K562 (cell line): ENCODE measurements around the gene DHRS2.

Source experiments
- CEBPG ChIP-seq, 3 experiments: fragments of 200-800 bp in 1 of 3; sonication (Bioruptor generic) in 1 of 3; sonication (generic) in 1 of 3; formaldehyde crosslinking in 1 of 3; IDR thresholded peaks in 2 of 3; conservative IDR thresholded peaks in 1 of 3; 2 replicates each; pipeline versions ENCODE4 v1.6.1 to v1.8.0; 2016 to 2022; ENCODE audit warnings: missing compliant biosample characterization in 2 of 3, missing genetic modification characterization in 2 of 3, mild to moderate bottlenecking in 1 of 3, missing genetic modification reagents in 1 of 3
- CTBP1 ChIP-seq: fragments of 450-650 bp; IDR thresholded peaks from 2 replicates; pipeline ENCODE4 v1.6.1; 2016; ENCODE audit warnings: borderline replicate concordance
- ESRRB ChIP-seq: fragments of 250-450 bp; sonication (Bioruptor Pico); IDR thresholded peaks from 2 replicates; pipeline ENCODE4 v1.5.0; 2020; ENCODE audit warnings: mild to moderate bottlenecking, moderate library complexity, borderline replicate concordance
- HCFC1 ChIP-seq: IDR thresholded peaks from 2 replicates; pipeline ENCODE4 v1.6.1; 2012; ENCODE audit warnings: low read depth, low read length, improper control_type of control experiment
- HDAC6 ChIP-seq: IDR thresholded peaks from 2 replicates; pipeline ENCODE4 v1.6.1; 2012; ENCODE audit warnings: low read depth, mild to moderate bottlenecking, control low read depth, inconsistent platforms, low read length, moderate library complexity
- JUN ChIP-seq, 2 experiments: sonication (generic) in 1 of 2; formaldehyde crosslinking in 1 of 2; IDR thresholded peaks; 2 replicates each; pipeline versions ENCODE4 v1.6.1 to v1.8.0; 2012 to 2022; ENCODE audit warnings: borderline replicate concordance in 2 of 2, mild to moderate bottlenecking in 2 of 2, improper control_type of control experiment in 1 of 2, low read depth in 1 of 2, low read length in 1 of 2, missing genetic modification reagents in 1 of 2
- MYC ChIP-seq, 2 experiments: fragments of 250-450 bp in 1 of 2; sonication (Bioruptor Pico) in 1 of 2; IDR thresholded peaks; 2 replicates each; pipeline versions ENCODE4 v1.5.1 to v1.6.1; 2012 to 2021; ENCODE audit warnings: low read depth in 2 of 2, borderline replicate concordance in 1 of 2, improper control_type of control experiment in 1 of 2, low read length in 1 of 2, mild to moderate bottlenecking in 1 of 2, moderate library complexity in 1 of 2
- NBN ChIP-seq: fragments of 450-650 bp; IDR thresholded peaks from 2 replicates; pipeline ENCODE4 v1.6.1; 2016; ENCODE audit warnings: low read depth, mild to moderate bottlenecking
- NFYB ChIP-seq: IDR thresholded peaks from 2 replicates; pipeline ENCODE4 v1.6.1; 2011; ENCODE audit warnings: mild to moderate bottlenecking, moderate library complexity; ENCODE audit not compliant: insufficient read length; ENCODE audit errors: extremely low read depth
- TARDBP ChIP-seq: fragments of 450-650 bp; IDR thresholded peaks from 2 replicates; pipeline ENCODE4 v1.6.1; 2016
- ZBTB1 ChIP-seq: sonication (generic); formaldehyde crosslinking; IDR thresholded peaks from 2 replicates; pipeline ENCODE4 v1.8.1; 2023; ENCODE audit warnings: missing genetic modification reagents, low read depth, mild to moderate bottlenecking, borderline replicate concordance
- TF ChIP-seq, protein P1 (sequence below): fragments of 450-650 bp; IDR thresholded peaks from 2 replicates; pipeline ENCODE4 v1.6.1; 2016; ENCODE audit warnings: antibody characterized with exemption
- TF ChIP-seq, protein P2 (sequence below), 3 experiments: IDR thresholded peaks in 2 of 3; conservative IDR thresholded peaks in 1 of 3; 2 replicates each; pipeline ENCODE4 v1.5.1; 2011 to 2012; ENCODE audit warnings: low read length in 3 of 3, mild to moderate bottlenecking in 3 of 3, control low read depth in 2 of 3, improper control_type of control experiment in 1 of 3, inconsistent platforms in 1 of 3, low read depth in 1 of 3, mixed read lengths in 1 of 3, moderate library complexity in 1 of 3; ENCODE audit not compliant: insufficient read depth in 2 of 3

DNA sequence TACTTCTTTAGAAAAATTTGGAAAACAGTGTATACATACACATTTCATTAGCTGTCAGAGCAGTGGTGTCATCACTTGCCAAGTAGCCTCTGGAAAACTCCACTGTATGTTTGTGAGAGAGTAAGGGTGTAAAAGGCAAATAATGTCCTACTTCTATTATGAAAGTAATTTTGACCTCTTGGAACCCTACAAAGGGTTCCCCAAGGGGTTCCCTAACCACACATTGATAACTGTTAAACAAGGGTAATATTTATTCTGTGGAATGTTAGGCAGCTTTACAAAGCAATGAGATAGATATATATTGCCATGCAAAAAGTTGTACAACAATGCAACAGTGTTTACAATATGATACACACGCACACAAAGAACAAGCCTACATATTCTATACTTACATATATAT lies 18.6 kb upstream of the DHRS2 start:
- TF ChIP-seq ESRRB, result no peak
- TF ChIP-seq HCFC1, result no peak
- TF ChIP-seq HDAC6, result no peak
- no peak for TF ChIP-seq NBN
- TF ChIP-seq NFYB, result no peak
- no peak for TF ChIP-seq MYC (IDR thresholded peaks at IDR 0.05; ENCODE audit: low read depth, low read length)
- no peak for TF ChIP-seq MYC (CRISPR knock-in tag; IDR thresholded peaks at IDR 0.05; ENCODE audit: borderline replicate concordance, low read depth)
- TF ChIP-seq, protein P1, sequence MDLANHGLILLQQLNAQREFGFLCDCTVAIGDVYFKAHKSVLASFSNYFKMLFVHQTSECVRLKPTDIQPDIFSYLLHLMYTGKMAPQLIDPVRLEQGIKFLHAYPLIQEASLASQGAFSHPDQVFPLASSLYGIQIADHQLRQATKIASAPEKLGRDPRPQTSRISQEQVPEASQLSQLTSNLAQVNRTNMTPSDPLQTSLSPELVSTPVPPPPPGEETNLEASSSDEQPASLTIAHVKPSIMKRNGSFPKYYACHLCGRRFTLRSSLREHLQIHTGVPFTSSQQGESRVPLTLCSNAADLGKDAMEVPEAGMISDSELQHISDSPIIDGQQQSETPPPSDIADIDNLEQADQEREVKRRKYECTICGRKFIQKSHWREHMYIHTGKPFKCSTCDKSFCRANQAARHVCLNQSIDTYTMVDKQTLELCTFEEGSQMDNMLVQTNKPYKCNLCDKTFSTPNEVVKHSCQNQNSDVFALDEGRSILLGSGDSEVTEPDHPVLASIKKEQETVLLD, result no peak
- TF ChIP-seq CTBP1, result no peak
- TF ChIP-seq, protein P2, sequence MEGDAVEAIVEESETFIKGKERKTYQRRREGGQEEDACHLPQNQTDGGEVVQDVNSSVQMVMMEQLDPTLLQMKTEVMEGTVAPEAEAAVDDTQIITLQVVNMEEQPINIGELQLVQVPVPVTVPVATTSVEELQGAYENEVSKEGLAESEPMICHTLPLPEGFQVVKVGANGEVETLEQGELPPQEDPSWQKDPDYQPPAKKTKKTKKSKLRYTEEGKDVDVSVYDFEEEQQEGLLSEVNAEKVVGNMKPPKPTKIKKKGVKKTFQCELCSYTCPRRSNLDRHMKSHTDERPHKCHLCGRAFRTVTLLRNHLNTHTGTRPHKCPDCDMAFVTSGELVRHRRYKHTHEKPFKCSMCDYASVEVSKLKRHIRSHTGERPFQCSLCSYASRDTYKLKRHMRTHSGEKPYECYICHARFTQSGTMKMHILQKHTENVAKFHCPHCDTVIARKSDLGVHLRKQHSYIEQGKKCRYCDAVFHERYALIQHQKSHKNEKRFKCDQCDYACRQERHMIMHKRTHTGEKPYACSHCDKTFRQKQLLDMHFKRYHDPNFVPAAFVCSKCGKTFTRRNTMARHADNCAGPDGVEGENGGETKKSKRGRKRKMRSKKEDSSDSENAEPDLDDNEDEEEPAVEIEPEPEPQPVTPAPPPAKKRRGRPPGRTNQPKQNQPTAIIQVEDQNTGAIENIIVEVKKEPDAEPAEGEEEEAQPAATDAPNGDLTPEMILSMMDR (IDR thresholded peaks at IDR 0.05 in 2 of 3, conservative IDR thresholded peaks at IDR 0.05 in 1 of 3; ENCODE audit: insufficient read depth in 2 of 3, low read depth in 1 of 3, low read length in 3 of 3), result no peak
- TF ChIP-seq TARDBP, result no peak
- TF ChIP-seq ZBTB1 (CRISPR knock-in tag), result no peak
- TF ChIP-seq JUN (IDR thresholded peaks at IDR 0.05; ENCODE audit: borderline replicate concordance, low read depth, low read length), result no peak
- no peak for TF ChIP-seq JUN (CRISPR knock-in tag; IDR thresholded peaks at IDR 0.05; ENCODE audit: borderline replicate concordance)
- no peak for TF ChIP-seq CEBPG (CRISPR knock-in tag; IDR thresholded peaks at IDR 0.05)
- TF ChIP-seq CEBPG (tag; conservative IDR thresholded peaks at IDR 0.05 in 1 of 2, IDR thresholded peaks at IDR 0.05 in 1 of 2), result no peak
